ENCODE results near the gene MRPL44.

- TF ChIP-seq CTCF (IDR thresholded peaks at IDR 0.05) (no peak), ZFX (IDR thresholded peaks at IDR 0.05; ENCODE audit: borderline replicate concordance) (no peak)
These were observed 27.6 kb upstream of the MRPL44 start for GRCh38 chr2:223929571-223930102.
